Gastrocnemius medialis (tissue), 4 donors: Measurements from ENCODE around the gene VPS26A.

Experiments
- POLR2A ChIP-seq, 2 donors: fragments of 450-650 bp; IDR thresholded peaks; one replicate each; pipeline ENCODE4 v1.6.1; 2017; ENCODE audit warnings: antibody characterized with exemption in 2 of 2, mild to moderate bottlenecking in 2 of 2, moderate library complexity in 2 of 2
- TF ChIP-seq, protein P1 (sequence below), 5 experiments: fragments of 450-650 bp in 3 of 5; fragments of 200-600 bp in 2 of 5; sonication (generic) in 2 of 5; IDR thresholded peaks in 4 of 5; conservative IDR thresholded peaks in 1 of 5; 1 replicate in 4 of 5; 2 replicates in 1 of 5; pipeline ENCODE4 v1.5.1; 2016 to 2019; ENCODE audit warnings: antibody characterized with exemption in 5 of 5, mild to moderate bottlenecking in 3 of 5, moderate library complexity in 3 of 5

DNA sequence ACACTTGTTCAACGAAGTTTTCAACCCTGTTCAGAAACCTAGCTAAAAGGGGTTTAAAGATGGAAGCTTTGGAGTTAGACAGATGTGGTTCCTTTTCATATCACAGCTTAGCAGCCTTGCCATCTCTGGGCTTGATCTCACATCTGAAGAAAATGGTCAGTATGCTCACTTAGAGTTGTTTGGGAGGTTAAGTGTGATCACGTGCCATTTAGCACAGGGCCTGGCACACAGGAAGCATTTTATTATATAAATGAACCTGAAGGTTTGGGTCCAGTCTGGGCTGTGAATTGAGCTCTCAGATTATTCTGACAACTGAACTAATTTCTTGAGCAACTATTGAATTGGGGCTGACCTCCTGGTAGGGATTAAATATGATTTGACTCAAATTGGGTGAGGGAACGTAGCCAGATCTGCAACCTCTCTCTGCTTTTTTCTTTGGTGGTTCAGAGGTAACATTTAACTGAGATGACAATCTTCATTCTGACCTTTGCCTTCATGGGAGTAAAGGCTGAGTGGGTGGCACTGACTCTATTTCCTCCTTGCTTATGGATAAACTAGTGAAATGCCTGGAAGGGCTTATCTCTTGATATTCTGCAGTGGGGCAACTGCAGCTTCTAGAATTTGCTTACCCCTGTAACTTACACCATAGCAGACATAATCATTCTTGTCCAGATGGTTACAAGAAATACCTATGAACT, 86.0 kb downstream of the VPS26A start:
- TF ChIP-seq, protein P1, sequence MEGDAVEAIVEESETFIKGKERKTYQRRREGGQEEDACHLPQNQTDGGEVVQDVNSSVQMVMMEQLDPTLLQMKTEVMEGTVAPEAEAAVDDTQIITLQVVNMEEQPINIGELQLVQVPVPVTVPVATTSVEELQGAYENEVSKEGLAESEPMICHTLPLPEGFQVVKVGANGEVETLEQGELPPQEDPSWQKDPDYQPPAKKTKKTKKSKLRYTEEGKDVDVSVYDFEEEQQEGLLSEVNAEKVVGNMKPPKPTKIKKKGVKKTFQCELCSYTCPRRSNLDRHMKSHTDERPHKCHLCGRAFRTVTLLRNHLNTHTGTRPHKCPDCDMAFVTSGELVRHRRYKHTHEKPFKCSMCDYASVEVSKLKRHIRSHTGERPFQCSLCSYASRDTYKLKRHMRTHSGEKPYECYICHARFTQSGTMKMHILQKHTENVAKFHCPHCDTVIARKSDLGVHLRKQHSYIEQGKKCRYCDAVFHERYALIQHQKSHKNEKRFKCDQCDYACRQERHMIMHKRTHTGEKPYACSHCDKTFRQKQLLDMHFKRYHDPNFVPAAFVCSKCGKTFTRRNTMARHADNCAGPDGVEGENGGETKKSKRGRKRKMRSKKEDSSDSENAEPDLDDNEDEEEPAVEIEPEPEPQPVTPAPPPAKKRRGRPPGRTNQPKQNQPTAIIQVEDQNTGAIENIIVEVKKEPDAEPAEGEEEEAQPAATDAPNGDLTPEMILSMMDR (IDR thresholded peaks at IDR 0.05 in 4 of 5, conservative IDR thresholded peaks at IDR 0.05 in 1 of 5) = no peak
- TF ChIP-seq POLR2A (IDR thresholded peaks at IDR 0.05) = no peak
